Kidney (tissue), 14 donors: Measurements from ENCODE around the gene PKD1. TPM values are rescaled to one million over a fixed set of nuclear protein-coding genes. Genes with fewer than 3 reads are reported as not detected.

Experiments
- DNase-seq, 5 donors: peaks; one replicate each; pipeline ENCODE4 v3.0.0-alpha.2; 2013 to 2020
- FAIRE-seq: peaks from 2 replicates; lab custom pipeline; 2012; peaks lifted over from hg19 to GRCh38; lab: Jason Lieb, UNC
- H3K27ac ChIP-seq, 2 donors: one replicate each; pipeline ENCODE4 v1.7.0; 2013; ENCODE audit warnings: low read depth in 2 of 2, low read length in 2 of 2, inconsistent platforms in 1 of 2
- H3K27me3 ChIP-seq: one replicate; pipeline ENCODE4 v1.7.1; 2013; ENCODE audit warnings: low read length, inconsistent platforms; ENCODE audit not compliant: control insufficient read depth, insufficient read depth
- H3K36me3 ChIP-seq, 3 donors: one replicate each; pipeline versions ENCODE4 v1.7.0 to v1.7.1; 2013; ENCODE audit warnings: low read length in 3 of 3, control low read depth in 1 of 3, inconsistent platforms in 1 of 3; ENCODE audit not compliant: insufficient read depth in 3 of 3, control insufficient read depth in 2 of 3
- H3K4me1 ChIP-seq, 3 donors: one replicate each; pipeline versions ENCODE4 v1.7.0 to v1.7.1; 2013; ENCODE audit warnings: low read length in 3 of 3, inconsistent platforms in 1 of 3, low read depth in 1 of 3; ENCODE audit not compliant: control insufficient read depth in 2 of 3, insufficient read depth in 2 of 3
- H3K4me3 ChIP-seq, 3 donors: one replicate each; pipeline versions ENCODE4 v1.7.0 to v1.8.1; 2013; ENCODE audit warnings: low read length in 3 of 3, control low read depth in 1 of 3, inconsistent platforms in 1 of 3
- H3K9ac ChIP-seq, 3 donors: one replicate each; pipeline versions ENCODE4 v1.7.0 to v1.7.1; 2013; ENCODE audit warnings: low read length in 3 of 3, control low read depth in 1 of 3, inconsistent platforms in 1 of 3
- H3K9me3 ChIP-seq, 3 donors: one replicate each; pipeline versions ENCODE4 v1.7.0 to v1.7.1; 2013; ENCODE audit warnings: low read length in 3 of 3, control low read depth in 1 of 3, inconsistent platforms in 1 of 3; ENCODE audit not compliant: control insufficient read depth in 2 of 3, insufficient read depth in 1 of 3
- CTCF ChIP-seq: IDR thresholded peaks from 3 replicates; pipeline ENCODE4 v1.5.1; 2012; ENCODE audit warnings: mild to moderate bottlenecking, moderate library complexity, borderline replicate concordance; ENCODE audit not compliant: insufficient read depth; ENCODE audit errors: extremely low read depth
- intact Hi-C: fragments of 100-400 bp; cut with DNase I; formaldehyde crosslinking; loops from one replicate; pipeline ENCODE4 v1.11.1; 2022
- polyA plus RNA-seq: library from polyadenylated mRNA; stranded (reverse); fragments of 350-450 nt; fragmentation: Illumina TruSeq; extraction: RNeasy Lipid Tissue Mini Kit (QIAGEN cat#74804); gene quantifications from one replicate; pipeline ENCODE4 v1.2.3, GENCODE V29; 2014; ENCODE audit warnings: low read depth, low replicate concordance; ENCODE audit not compliant: insufficient read depth
- total RNA-seq: library from RNA; stranded (reverse); fragmentation: NEBNext Ultra II Directional; extraction: Animal tissue kit (Norgen Biotek cat#: 25700); gene quantifications from one replicate; pipeline ENCODE4 v1.2.1, GENCODE V29; 2021
- donor health status: control.
- donor health status: control.
- donor health status: control.
- donor health status: control.
- donor health status: control.
- donor health status: DM: yes; HTN: yes; CAD: no.
- donor health status: Normal renal cell carcinoma (clear cell type).

The PKD1 gene
- total and polyA plus RNA-seq, 2 donors from 2014 or later, result 16.2 to 88.3 TPM

GRCh38 chr16:2174396-2175131 lies 38.9 kb upstream of the PKD1 start:
- intact Hi-C loops, result no loop called here
- DNase-seq (no peak), FAIRE-seq (no peak)
- no peaks in the 10 kb centered on the region for H3K9me3 ChIP-seq
- no peak overlapping the region for H3K4me3 ChIP-seq
- H3K36me3 ChIP-seq, result peaks cover 0 to 14% (median 12%) of the 10 kb centered on the region in 3 donors
- no peaks in the 10 kb centered on the region for H3K4me1 ChIP-seq
- no peak overlapping the region for H3K27ac ChIP-seq
- TF ChIP-seq CTCF, result no peak
- H3K9ac ChIP-seq, result no peak overlapping the region
- no peaks in the 10 kb centered on the region for H3K27me3 ChIP-seq

- Histone ChIP-seq H3K4me1 (no peaks in the 10 kb centered on the region), H3K9me3 (no peaks in the 10 kb centered on the region), H3K4me3 (no peak overlapping the region), H3K36me3 (peaks cover 0 to 14% (median 12%) of the 10 kb centered on the region in 3 donors), H3K27ac (no peak overlapping the region), H3K9ac (no peak overlapping the region), H3K27me3 (no peaks in the 10 kb centered on the region)
- FAIRE-seq, result no peak
- no peak for TF ChIP-seq CTCF
- DNase-seq, result no peak
- intact Hi-C loops, result no loop called here
These were observed 38.2 kb upstream of the PKD1 start for GRCh38 chr16:2173916-2174315.

- Histone ChIP-seq H3K9ac (no peak overlapping the region), H3K27me3 (no peaks in the 10 kb centered on the region), H3K36me3 (peaks cover 0 to 14% (median 12%) of the 10 kb centered on the region in 3 donors), H3K4me1 (no peaks in the 10 kb centered on the region), H3K27ac (no peak overlapping the region), H3K9me3 (no peaks in the 10 kb centered on the region), H3K4me3 (no peak overlapping the region)
- intact Hi-C loops, result no loop called here
- TF ChIP-seq CTCF, result no peak
- FAIRE-seq (no peak), DNase-seq (no peak)
These were observed 37.7 kb upstream of the PKD1 start for GRCh38 chr16:2173366-2173765.
